GM21786 (cell line): ENCODE results near the gene RNF5.

Experiments used
- ATAC-seq: cut with Tn5 transposase; IDR thresholded peaks from one replicate; pipeline ENCODE4 v1.9.1; 2021; ENCODE audit not compliant: unreplicated experiment

Gene RNF5

DNA sequence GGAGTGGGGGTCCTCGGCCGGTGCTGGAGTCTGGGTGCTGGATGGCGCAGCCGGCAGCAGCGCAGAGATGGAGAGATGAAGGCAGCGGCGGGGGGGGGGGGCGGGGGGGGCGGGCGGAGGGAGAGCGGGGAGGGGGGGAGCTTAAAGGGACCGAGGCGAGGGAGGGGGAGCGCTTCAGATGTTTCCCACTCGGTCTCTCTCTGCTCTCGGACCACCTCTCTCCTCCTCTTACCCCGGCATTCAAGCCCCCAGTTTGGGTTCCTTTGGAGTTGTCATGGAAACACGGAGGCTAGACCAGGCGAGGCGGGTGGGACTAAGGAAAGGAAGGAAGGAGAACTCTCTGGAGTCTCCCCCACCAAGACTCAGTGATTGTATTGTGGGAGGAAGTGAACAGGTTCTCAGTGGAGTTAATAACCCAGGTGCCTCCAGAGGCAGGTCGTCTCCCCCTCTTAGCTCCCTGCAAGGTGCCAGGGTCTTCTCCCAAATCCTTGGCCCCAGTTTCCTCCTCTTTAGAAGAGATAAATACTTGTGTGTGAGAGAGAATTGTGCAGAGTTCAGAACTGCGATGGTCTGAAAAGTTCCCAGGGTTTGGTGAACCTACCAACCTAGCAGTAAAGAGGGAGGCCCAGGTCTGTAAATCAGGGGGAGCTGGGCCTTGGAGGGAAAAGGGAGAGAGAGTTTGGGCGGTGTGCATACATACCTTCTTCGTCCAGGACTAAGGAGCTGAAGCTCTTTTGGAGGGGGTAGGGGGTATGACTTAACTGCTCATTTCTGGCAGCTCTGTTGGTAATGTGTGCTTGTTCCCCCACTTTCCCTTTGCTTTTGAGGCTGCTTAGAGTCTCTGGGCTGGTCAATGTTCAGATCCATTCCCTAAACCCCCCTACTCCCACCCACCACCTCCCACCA lies 26.1 kb upstream of the RNF5 start, which contains the start of gene PRRT1:
TSS of gene PRRT1 (minus strand) at position 77 of the 906 bp plus-strand sequence. CDS start 112 bp downstream, outside the sequence.
- no peak for ATAC-seq

DNA sequence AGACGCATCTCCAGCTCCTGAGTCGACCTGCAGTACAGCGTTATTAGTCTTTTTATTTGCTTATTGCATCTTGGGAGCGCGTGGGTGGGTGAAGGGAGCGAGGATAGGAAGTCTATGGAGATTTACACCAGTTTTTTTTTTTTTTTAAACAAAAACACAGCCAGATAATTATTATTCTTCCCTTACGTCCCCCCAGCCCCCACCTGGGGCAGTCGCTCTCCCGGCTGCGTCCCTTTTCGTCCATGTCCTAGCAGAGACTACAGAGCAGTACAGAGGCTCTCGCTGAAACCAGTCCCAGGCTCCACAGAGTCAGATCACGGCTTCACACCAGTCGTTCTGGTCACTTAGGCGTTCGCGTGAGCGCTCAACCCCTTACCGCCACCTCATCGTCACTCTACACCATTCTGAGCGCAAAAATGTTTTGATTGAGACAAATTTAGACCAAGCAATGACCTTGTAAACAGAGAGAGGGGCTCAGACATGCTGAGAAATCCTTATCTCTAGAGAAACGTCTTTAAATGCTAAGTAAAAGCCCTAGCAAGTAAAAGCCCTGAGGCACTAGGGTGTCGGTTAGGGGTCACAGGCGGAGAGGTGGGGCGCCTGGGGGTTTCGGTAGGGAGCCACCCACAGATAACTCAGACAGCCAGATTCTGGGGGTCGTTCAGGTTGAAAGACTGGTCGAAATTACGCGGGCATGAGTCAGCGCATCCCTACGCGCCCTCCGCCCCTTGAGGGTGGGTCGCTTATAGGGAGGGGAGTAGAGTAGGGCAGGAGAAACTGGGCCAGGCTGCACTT lies 25.2 kb upstream of the RNF5 start:
- ATAC-seq: no peak

DNA sequence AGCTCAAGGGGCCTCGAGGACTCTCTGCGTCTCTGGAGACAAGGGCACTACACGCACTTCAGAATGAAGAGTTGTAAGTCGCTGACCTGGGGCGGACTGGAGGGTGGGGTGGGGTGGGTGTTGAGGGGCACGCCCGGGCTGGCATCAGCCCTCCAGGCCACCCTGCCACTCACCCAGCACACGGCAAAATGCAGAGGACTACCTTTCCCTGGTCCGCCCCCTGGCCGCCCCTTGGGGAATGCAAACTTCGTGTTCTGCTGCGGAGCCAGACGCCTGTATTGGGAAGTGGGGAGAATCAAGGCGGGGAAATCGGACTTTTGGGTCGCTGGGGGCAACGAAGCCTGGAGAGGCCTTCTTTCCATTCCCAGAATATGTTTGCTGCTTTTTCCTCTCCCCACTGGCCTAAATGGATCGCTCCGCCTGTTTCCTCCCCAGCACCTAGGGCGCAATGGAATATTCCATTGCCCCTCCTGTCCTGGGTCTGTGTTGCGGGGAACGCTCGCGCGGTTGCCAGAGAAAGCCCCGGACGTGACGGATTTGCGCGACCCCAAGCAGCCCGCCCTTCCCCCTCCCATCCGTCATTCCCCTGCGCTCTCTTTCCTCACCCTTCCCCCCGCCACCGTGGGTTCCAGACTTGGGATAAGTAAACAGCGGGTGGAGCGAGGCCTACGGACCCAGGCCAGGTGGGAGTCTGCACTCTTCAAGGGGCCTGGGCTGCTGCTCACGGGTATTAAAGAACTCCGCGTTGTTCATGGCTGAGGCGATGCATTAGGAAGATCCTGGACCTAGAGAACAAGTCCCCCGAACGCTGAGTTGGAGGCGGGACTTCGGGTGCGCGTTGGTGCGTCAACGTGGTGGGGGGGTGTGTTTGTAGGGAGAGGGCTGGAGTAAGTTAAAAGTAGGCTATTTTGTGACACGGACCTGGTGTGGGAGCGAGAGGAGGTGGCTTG lies 24.4 kb upstream of the RNF5 start, which contains the start of gene PPT2:
TSS of gene PPT2 (plus strand) at position 578 of the 950 bp plus-strand sequence. CDS start 454 bp downstream, outside the sequence.
- ATAC-seq: no peak

DNA sequence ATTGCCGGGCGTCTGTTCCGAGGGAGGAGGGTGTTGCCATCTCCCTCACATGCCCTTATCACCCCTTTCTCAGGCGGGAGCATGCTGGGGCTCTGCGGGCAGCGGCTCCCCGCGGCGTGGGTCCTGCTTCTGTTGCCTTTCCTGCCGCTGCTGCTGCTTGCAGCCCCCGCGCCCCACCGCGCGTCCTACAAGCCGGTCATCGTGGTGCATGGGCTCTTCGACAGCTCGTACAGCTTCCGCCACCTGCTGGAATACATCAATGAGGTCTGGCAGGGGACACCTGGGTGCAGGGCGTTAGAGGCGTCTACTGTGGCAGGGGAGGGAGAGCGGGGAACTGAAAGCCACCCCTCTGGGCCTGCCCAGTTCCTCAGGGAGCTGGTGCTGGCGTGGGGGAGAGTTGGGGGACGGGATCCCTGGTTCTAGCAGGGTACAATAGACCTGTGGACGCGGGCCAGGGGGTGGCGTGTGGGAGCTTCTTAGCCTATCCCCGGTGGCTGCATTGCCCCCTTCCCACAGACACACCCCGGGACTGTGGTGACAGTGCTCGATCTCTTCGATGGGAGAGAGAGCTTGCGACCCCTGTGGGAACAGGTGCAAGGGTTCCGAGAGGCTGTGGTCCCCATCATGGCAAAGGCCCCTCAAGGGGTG lies 23.6 kb upstream of the RNF5 start:
- ATAC-seq: no peak

DNA sequence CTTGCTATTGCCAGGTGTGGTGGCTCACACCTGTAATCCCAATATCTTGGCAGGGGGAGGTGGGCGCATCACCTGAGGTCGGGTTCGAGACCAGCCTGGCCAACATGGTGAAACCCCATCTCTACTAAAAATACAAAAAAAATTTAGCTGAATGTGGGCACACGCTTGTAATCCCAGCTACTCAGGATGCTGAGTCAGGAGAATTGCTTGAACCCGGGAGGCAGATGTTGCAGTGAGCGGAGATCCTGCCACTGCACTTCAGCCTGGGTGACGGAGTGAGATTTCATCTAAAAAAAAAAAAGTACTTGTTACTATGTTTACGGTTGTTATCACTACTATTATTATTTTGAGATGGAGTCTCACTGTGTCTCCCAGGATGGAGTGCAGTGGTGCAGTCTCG lies 21.3 kb upstream of the RNF5 start:
- ATAC-seq: no peak

DNA sequence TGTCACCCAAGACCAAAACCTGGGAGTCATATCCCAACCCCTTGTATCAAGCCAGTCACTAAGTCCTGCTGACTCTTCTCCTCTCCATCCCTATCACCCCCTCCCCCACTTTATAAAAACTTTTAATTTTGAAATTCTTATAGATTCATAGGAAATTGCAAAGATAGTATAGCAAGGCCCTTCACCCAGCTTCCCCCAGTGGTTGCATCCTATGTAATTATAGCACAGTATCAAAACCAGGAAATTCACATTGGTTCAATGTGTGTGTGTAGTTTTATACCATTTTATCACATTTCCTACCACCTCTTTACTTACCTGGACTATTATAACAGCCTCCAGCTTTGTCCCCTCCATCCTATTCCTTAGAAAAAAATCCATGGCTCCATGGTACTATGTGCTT lies 20.2 kb upstream of the RNF5 start:
- ATAC-seq: no peak

DNA sequence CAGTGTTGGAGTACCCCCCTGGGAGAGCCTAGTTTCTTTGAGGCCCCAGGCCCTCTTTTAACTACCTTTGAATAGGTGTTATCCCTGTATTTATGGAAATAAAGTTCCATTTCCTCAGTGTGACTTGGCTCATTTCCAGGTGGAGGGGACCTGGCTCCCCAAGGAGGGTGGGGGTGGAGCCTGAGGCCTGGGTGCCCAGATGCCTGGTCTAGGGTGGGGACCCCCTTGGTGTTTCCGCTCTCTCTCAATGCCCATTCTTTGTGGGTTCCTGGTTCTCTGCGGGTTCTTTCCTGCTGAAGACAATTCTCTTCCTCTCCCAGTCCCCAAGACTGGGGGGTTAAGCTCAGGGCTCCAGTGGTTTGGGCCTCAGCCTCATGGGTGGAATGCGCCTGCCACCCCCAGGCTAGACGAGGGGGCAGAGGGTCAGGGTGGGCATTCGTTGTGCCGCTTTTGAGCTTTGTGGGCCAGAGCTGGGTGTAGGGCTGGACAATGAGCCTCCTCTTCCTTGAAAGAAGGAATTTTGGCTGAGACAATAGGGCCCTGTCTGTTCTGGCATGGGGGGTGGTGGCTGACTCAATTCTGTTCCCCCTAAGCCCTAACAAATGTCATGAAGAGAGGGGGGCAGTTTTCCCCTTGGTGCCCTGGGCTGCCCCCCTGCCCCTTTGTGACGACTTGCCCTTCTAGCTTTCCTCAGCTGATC lies 14.5 kb upstream of the RNF5 start:
- no peak for ATAC-seq

DNA sequence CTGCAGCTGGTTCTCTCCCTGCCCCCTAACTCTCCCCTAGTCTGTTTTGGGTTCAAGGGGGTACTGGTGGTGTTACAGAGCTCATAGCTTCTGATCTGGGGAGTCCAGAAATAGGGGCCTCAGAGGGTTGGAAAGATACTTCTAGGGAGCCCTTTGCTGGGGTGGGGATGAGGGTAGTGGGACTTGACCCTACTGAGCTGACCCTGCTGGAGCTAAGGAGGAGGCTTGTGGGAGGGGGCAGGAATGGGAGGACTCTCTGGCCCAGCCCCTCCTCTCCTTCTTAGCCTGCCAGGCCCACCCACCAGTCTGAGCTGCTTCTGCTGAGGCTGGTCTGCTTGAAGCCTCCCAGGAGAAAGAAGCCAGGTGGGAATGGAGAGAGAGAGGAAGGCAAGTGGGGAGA lies 13.9 kb upstream of the RNF5 start, which contains the start of gene EGFL8:
TSS of gene EGFL8 (plus strand) at position 301 of the 400 bp plus-strand sequence. CDS start 1,571 bp downstream, outside the sequence.
- ATAC-seq: no peak

DNA sequence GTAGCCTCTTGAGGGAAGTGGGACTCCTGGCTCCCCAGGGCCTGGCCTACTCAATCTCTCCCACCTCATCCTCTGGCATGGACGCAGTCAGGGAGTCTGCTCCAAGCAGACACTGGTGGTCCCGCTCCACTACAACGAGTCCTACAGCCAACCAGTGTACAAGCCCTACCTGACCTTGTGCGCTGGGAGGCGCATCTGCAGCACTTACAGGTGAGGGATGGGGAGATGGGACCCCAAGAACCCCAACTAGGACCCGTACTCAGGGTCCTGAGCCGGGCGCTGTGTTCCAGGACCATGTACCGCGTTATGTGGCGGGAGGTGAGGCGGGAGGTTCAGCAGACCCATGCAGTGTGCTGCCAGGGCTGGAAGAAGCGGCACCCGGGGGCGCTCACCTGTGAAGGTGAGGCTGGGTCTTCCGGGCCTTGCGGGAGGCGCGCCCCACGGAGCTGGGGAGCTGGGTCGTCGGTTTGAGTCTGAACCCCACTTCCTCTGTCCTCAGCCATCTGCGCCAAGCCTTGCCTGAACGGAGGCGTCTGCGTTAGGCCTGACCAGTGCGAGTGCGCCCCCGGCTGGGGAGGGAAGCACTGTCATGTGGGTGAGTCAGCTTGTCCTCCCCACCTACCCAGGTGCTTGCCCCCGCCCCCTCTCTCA lies 11.7 kb upstream of the RNF5 start:
- no peak for ATAC-seq

DNA sequence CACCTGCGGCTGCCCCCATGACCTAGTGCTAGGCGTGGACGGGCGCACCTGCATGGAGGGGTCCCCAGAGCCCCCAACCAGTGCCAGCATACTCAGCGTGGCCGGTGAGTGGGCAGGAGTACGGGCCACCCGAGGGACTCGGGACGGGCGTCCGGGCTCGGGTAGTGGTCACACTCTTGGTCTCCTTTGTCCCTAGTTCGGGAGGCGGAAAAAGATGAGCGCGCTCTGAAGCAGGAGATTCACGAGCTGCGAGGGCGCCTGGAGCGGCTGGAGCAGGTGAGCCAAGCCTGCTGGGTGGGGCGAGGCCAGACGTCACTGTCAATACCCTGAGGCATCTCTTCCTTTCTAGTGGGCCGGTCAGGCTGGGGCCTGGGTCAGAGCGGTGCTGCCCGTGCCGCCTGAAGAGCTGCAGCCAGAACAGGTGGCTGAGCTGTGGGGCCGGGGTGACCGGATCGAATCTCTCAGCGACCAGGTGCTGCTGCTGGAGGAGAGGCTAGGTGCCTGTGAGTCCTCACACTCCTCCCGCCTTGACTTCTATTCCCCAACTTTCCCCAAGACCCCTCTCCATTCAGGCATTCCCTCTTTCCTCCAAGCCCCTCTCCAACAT lies 10.9 kb upstream of the RNF5 start:
- no peak for ATAC-seq

DNA sequence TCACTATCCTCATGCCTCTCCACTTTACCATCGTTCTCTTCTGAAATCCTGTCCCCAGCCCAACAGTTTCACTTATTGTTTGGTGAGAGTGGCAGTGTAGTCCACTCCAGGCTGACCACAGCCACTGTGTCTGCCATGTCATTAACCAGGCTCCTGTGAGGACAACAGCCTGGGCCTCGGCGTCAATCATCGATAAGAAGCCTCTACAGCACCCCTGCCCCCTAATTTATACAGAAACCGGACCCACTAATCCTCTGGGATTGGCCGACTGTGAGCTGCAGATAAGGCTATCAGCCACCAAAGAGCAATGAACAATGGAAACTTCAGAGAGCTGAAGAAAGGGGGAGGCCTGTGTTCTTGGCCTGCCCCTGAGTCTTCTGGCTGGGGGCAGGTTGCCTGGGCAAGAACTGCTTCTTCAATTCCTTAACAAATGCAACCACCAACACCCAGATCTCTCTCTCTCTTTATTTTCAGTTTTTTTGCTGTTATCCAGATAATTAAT lies 10.4 kb upstream of the RNF5 start:
- ATAC-seq: no peak

DNA sequence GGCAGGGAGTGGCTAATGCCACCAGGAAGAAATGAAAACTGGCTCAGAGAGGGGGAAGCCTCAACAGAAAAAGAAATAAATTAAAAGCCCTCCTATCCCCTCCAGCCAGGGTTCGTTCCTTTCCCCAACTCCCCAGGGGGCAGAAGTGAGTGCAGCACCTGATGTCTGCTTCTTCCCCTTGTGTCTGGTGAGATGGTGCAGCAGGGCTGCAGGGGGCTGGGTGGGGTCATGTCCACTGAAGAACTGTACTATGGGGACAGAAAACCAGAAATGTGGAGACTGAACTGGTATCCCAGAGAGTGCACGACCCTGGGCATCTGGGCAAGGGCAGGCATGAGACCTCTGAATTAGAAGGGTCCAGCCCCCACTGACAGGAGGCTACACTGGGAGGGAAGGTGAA lies 9.9 kb upstream of the RNF5 start:
- no peak for ATAC-seq

DNA sequence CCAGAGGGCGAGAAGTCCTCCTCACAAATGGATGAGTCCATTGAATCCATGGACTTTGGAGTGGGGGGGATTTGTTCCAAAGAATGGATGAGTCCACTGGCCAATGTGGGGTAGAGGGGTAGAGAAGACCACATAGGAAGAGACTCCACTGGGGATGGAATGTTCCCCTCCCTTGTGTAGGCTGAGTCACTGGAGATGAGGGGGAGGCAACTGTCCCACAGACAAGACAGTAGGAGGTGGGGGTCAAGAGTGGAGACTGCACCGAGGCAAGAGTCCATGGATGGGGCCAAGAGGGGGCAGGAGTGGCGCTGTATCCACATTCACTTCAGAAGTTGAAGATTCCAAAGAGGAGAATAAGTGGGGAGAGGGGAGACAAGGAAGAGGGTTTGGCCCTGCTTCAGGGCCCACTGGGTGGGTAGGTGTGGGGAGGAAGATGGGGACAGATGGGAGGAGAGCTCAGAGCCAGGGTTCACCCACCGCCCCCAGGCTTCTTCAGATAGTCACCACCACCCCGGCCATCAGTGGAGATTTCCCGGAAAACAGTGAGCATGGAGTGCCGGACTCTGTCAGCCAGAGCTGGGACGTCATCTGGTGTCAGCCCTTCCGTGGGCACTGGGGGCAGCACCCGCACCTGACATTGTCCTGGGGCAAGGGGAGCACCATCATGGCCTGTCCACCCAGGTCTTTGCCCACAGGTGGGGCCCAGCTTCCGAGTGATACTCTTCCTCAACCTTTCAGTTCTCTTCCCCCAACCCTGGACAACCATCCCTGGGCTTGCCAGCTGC lies 9.2 kb upstream of the RNF5 start:
- no peak for ATAC-seq

DNA sequence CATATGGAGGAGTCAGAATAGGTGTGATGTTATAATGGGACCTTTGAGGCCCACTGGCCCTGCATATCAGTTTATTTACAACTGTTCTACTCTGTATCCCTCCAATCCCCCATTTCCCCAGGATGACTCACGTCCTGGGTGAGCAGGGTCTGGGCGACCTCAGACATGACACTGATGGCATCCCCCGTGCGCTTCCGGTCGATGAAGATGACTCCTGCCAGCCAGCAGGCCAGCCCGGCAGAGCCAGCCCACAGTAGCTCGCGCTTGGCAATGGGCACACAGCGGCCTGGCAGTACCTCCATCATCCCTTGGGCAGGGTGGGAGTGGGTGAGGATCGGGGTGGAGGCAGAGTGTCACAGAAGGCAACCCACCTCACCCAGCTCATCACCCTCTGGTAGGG lies 7.9 kb upstream of the RNF5 start:
- no peak for ATAC-seq

DNA sequence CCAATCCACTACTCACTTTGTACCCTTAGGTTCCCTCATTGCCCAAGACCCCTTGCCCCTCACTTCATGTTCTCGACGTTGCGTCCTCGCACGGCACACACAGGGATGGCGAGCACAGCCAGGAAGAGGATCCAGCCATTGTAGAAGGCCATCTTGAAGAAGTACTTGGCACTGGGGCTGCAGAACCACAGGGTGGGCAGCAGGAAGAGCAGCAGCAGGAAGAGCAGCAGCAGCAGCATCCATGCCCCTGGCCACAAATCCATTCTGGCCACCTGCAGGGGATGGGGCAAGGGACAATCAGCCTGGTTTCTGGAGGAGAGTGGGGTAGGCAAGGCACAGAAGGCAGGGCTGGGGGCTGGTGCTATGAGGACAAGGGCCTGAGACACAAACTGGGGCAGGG lies 7.0 kb upstream of the RNF5 start:
- ATAC-seq: no peak

DNA sequence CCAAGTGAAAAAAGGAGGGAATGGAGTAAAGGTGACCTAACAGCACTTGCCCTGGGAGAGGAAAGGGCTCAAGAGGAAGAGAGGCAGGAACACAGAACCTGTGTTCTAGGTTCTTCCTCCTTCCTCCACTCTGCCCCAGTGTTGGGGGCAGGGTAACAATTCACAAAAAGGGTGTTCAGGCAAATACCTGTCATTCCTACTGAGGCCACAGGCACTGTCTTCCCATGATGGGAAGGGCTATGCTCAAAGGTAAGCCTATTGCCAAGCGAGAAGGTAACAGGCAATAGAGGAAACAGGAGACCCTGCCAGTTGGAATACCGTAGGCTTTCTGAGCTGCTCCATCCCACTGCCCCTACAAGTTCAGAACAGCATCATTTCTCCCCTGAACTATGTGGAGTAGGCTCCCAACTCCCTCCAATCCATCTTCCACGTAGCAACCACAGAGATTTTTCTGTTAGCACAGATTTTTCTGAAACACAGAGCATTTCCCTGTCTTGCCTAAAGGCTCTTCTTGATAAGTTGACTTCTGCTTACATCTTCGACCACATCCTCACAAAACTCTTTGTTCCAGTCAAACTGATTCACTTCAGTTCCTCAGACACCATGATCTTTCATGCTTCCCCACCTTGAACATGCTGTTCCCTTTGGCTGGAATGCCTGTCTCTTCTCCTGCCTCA lies 5.0 kb upstream of the RNF5 start:
- ATAC-seq: no peak

DNA sequence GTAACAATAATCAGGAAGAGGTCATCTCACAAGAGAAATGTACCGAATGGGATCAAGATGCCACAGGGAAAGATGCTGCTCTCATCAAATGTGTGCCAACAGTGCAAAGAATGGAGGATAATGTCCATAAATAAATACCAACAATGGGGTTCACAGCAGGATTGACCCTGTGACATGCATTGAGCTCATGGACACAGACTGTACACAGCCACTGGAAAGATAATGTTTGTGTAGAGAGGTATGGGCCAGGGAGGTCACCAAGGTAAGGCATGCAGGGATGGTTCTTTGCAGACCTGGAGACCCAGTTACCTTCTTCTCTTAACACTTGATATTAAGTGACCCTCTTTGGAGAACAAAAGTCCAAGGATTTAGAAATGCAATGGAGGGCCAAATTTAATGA lies 3.8 kb upstream of the RNF5 start:
- no peak for ATAC-seq
